ENCODE measurements around the gene HES1.

GRCh38 chr3:194098081-194098842 is 37.7 kb upstream of the HES1 start:
- TF ChIP-seq, protein P1, sequence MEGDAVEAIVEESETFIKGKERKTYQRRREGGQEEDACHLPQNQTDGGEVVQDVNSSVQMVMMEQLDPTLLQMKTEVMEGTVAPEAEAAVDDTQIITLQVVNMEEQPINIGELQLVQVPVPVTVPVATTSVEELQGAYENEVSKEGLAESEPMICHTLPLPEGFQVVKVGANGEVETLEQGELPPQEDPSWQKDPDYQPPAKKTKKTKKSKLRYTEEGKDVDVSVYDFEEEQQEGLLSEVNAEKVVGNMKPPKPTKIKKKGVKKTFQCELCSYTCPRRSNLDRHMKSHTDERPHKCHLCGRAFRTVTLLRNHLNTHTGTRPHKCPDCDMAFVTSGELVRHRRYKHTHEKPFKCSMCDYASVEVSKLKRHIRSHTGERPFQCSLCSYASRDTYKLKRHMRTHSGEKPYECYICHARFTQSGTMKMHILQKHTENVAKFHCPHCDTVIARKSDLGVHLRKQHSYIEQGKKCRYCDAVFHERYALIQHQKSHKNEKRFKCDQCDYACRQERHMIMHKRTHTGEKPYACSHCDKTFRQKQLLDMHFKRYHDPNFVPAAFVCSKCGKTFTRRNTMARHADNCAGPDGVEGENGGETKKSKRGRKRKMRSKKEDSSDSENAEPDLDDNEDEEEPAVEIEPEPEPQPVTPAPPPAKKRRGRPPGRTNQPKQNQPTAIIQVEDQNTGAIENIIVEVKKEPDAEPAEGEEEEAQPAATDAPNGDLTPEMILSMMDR (IDR thresholded peaks at IDR 0.05; ENCODE audit: poor library complexity, severe bottlenecking): no peak
- no peak for TF ChIP-seq EP300 (conservative IDR thresholded peaks at IDR 0.05; ENCODE audit: poor library complexity, severe bottlenecking)
- no peak for TF ChIP-seq TAF1 (IDR thresholded peaks at IDR 0.05; ENCODE audit: low read depth)
- TF ChIP-seq SMC3 (conservative IDR thresholded peaks at IDR 0.05; ENCODE audit: poor library complexity): no peak
- no peak for TF ChIP-seq POLR2AphosphoS5 (IDR thresholded peaks at IDR 0.05)
- no peak for TF ChIP-seq RAD21 (conservative IDR thresholded peaks at IDR 0.05)
- TF ChIP-seq, protein P2, sequence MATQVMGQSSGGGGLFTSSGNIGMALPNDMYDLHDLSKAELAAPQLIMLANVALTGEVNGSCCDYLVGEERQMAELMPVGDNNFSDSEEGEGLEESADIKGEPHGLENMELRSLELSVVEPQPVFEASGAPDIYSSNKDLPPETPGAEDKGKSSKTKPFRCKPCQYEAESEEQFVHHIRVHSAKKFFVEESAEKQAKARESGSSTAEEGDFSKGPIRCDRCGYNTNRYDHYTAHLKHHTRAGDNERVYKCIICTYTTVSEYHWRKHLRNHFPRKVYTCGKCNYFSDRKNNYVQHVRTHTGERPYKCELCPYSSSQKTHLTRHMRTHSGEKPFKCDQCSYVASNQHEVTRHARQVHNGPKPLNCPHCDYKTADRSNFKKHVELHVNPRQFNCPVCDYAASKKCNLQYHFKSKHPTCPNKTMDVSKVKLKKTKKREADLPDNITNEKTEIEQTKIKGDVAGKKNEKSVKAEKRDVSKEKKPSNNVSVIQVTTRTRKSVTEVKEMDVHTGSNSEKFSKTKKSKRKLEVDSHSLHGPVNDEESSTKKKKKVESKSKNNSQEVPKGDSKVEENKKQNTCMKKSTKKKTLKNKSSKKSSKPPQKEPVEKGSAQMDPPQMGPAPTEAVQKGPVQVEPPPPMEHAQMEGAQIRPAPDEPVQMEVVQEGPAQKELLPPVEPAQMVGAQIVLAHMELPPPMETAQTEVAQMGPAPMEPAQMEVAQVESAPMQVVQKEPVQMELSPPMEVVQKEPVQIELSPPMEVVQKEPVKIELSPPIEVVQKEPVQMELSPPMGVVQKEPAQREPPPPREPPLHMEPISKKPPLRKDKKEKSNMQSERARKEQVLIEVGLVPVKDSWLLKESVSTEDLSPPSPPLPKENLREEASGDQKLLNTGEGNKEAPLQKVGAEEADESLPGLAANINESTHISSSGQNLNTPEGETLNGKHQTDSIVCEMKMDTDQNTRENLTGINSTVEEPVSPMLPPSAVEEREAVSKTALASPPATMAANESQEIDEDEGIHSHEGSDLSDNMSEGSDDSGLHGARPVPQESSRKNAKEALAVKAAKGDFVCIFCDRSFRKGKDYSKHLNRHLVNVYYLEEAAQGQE (IDR thresholded peaks at IDR 0.05; ENCODE audit: borderline replicate concordance): no peak
- TF ChIP-seq EZH2 (IDR thresholded peaks at IDR 0.05; ENCODE audit: borderline replicate concordance, insufficient read depth, low read length, poor library complexity, severe bottlenecking): no peak

Measured in neural cell (in vitro differentiated cells).